Measurements from ENCODE around the gene TRPV5. TPM values are rescaled to one million over a fixed set of nuclear protein-coding genes. Genes with fewer than 3 reads are reported as not detected.

The TRPV5 gene
- polyA plus RNA-seq, 6 donors from 2014 or later: not detected

GRCh38 chr7:142859411-142859810 is 74.1 kb downstream of the TRPV5 start:
- no peak for DNase-seq
- Mint-ChIP-seq H3K27me3 (no peaks in the 10 kb centered on the region), H3K9me3 (no peaks in the 10 kb centered on the region), H3K4me1 (peaks cover 21 to 25% (median 24%) of the 10 kb centered on the region in 3 donors), H3K27ac (no peak overlapping the region), H3K36me3 (peaks cover 5 to 16% of the 10 kb centered on the region in 2 donors), H3K4me3 (peak overlapping the region in 1 of 8 donors; percentile 42)
- no peak for ATAC-seq (ENCODE audit: low read depth in 2 of 2)

Other genes with a start within 250 kb of the TRPV5 start
- gene PRSS1, start 184.3 kb downstream of the TRPV5 start, polyA plus RNA-seq (ENCODE audit: low read depth in 6 of 6): under 1 TPM in 2 of 6 donors, not detected in 4; 0.41 to 0.55 TPM
- under 1 TPM in 1 of 6 donors, not detected in 5; 0.41 TPM for gene PRSS2, start 162.8 kb downstream of the TRPV5 start, polyA plus RNA-seq (ENCODE audit: low read depth in 6 of 6)
- 10 to 100 TPM in 5 of 6 donors, 1 to 10 TPM in 1; 10.0 to 32.4 (median 19.0) TPM for gene EPHB6, start 78.7 kb downstream of the TRPV5 start, polyA plus RNA-seq (ENCODE audit: low read depth in 6 of 6)
- gene TRPV6, start 48.0 kb downstream of the TRPV5 start, polyA plus RNA-seq (ENCODE audit: low read depth in 6 of 6): under 1 TPM in 1 of 6 donors, not detected in 5; 0.19 TPM
- gene LLCFC1, start 5.7 kb upstream of the TRPV5 start, polyA plus RNA-seq (ENCODE audit: low read depth in 6 of 6): not detected
- under 1 TPM in 1 of 6 donors, not detected in 5; 0.44 TPM for gene KEL, start 28.6 kb upstream of the TRPV5 start, polyA plus RNA-seq (ENCODE audit: low read depth in 6 of 6)
- not detected for gene OR9A2, start 93.4 kb upstream of the TRPV5 start, polyA plus RNA-seq (ENCODE audit: low read depth in 6 of 6)
- gene OR6V1, start 118.6 kb upstream of the TRPV5 start, polyA plus RNA-seq (ENCODE audit: low read depth in 6 of 6): not detected
- not detected for gene PIP, start 198.3 kb upstream of the TRPV5 start, polyA plus RNA-seq (ENCODE audit: low read depth in 6 of 6)
- not detected for gene TAS2R39, start 249.7 kb upstream of the TRPV5 start, polyA plus RNA-seq (ENCODE audit: low read depth in 6 of 6)